NOMO-1 treated with DMSO at 0.1 percent for 48 hours (cell line): Measurements from ENCODE around the gene CCL27.

ENCODE experiments used
- DNase-seq: peaks from one replicate; lab custom pipeline; 2025; ENCODE audit not compliant: unreplicated experiment; lab: John Stamatoyannopoulos, UW

CCL27 gene

GRCh38 chr9:34684816-34685215 lies 22.4 kb upstream of the CCL27 start:
- no peak for DNase-seq

DNA sequence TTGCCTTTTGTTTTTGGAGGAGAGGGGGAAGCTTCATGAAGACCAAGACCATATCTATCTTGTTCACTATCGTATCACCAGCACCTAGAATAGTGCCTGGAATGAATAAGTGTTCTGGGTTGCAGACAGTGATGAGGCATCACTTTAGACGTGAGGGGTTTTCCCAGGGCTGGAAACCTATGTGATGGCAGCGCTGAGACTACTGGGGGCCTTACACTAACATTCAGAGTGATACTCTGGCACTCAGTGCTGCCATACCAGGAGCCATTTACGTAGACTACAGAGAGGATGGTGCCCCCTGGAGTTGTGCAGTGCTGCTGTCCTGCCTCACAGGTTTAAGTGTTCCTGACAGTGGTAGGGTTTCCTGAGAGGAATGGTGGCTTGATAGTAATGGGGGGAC lies 21.7 kb upstream of the CCL27 start:
- DNase-seq: no peak

DNA sequence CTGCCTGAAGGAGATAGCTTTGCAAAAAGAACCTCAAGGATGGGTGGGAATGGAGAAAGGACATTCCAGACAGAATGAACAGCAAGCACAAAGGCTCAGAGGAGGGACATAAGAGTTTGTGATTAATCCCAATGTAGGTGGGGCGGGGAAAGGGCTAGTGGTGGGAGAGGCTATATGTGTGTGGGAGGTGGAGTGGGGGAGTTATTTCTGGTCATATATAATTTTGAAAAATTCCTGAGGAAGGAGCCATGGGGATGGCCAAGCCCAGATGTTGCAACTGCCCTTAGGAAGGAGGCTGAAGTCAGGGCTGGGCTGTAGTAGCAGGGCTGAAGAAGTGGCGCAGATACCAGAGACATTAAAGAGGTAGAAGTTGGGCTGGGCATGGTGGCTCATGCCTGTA lies 13.4 kb upstream of the CCL27 start:
- DNase-seq: no peak

DNA sequence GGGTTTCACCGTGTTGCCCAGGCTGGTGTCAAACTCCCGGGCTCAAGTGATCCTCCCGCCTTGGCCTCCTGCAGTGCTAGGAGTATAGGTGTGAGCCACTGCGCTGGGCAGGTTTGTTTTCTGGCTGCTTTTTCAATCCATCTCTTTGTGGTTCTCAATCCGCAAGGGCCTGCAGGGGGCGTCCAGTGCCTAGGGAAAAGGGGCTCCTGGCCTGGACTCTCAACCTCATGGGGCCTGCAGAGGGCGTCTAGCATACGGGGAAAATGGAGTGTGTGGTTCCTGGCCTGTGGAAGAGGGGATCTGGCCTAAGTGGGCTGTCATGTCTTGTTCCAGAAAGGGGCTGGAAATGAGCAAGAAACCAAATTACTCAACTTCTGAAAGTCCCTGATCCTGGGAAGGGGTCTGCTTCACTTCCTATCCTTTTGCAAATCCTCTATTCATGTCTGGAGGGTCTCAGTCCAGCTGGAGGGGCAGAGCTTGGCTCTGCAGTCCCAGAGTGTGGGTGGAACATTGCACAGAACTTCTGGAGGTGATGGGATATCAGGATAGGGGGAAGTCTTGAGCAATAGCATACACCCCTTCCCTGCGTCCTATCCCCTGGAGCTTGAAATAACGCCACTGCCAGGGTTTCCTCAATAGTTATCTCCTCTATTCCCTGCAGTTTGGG lies 12.7 kb upstream of the CCL27 start:
- DNase-seq: peak; percentile 50

GRCh38 chr9:34674440-34674839 lies 12.0 kb upstream of the CCL27 start:
- no peak for DNase-seq

- DNase-seq: no peak
Measured at GRCh38 chr9:34671307-34671706, 8.8 kb upstream of the CCL27 start.

DNA sequence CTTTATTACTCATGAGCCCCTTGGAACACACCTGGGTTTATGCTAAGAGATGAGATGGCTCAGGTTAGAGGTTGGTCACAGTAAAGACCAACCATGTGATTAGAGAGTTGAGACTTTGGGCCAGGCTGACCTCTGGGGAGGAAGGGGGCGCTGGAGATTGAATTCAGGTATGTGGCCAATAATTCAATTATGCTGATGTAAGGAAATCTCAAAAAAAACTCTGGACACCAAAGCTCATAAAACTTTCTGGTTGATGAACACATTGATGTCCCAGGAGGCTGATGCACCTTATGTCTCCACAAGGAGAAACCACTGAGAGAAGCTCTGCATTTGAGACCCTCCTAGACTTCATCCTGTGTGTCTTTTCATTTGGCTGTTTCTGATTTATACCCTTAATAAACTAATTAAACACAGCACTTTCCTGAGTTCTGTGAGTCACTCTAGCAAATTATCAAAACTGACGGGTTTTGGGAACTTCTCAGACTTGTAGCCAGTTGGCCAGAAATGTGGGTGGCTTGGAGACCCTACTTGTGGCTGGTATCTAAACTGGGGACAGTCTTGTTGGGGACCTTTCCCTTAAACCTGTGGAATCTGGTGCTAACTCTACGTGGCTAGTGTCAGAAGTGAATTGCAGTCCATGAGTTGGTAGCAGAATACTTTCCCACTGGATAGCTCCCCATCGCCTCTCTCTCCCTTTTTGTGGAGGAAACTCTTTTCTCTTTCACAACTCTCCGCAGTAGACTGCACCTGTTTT lies 7.5 kb upstream of the CCL27 start:
- DNase-seq: no peak

GRCh38 chr9:34665381-34666250 lies 3.2 kb upstream of the CCL27 start:
- peak; percentile 95 for DNase-seq

GRCh38 chr9:34665067-34665380 lies 2.6 kb upstream of the CCL27 start:
- no peak for DNase-seq

GRCh38 chr9:34664281-34665066 lies 2.0 kb upstream of the CCL27 start:
- peak; percentile 86 for DNase-seq

DNA sequence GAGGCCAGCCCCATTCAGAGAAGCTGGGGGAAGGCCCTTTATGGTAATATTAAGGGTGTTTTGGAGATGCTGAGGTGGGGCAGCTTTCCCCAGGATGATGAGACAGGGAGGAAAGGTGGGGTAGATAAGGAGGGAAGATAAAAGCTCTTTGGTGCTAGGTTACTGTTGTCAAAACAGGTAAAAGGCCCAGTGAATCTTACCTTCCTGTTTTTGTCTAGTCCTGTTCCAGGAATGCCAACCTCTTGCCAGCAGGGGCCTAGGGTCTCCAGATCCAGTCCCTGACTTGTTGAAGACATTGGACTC lies 797 bp upstream of the CCL27 start:
- DNase-seq: no peak

DNA sequence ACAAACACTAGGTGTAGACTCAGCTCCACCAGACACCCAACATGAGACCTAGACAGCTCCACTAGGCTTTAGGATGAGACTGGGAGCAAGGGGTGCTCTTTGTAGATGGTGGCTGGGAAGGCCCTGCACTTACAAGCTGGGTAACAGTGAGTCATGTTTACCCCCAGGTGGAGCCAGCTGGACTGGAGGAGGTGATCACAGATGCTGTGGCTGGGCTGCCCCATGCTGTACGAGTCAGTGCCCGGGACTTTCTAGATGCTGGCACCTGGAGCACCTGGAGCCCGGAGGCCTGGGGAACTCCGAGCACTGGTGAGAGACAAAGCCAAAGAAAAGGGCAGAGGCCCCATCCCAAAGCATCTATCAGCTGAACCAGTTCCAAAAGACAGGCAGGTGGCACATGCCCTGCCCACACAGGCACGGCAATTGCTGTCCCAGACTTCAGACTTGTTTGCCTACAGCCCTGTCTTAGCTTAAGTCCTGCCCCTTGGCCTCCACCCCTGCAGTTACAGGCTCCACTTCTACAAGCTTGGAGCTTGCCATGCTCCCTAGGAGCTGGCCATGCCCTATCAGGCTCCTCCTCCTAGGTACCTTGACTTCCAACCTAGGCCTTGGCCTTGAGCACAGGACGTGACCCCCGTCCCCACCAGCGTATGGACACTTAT lies 2.7 kb downstream of the CCL27 start:
- no peak for DNase-seq

- no peak for DNase-seq
Measured at GRCh38 chr9:34658461-34658860, 4.0 kb downstream of the CCL27 start.

DNA sequence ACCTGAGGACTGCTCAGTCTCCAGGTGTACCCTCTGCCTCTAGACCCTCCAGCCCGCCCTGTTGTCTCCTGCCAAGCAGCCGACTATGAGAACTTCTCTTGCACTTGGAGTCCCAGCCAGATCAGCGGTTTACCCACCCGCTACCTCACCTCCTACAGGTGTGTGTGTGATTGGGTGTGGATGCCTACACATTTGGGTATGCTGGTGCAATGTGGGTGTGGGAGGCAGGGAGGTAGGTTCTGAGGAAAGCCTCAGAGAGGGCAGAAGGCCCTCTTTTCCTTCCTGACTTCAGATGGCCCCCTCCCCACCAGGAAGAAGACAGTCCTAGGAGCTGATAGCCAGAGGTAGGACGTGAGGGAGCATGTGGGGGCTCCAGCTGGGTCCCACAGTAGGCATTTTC lies 5.5 kb downstream of the CCL27 start:
- no peak for DNase-seq

DNA sequence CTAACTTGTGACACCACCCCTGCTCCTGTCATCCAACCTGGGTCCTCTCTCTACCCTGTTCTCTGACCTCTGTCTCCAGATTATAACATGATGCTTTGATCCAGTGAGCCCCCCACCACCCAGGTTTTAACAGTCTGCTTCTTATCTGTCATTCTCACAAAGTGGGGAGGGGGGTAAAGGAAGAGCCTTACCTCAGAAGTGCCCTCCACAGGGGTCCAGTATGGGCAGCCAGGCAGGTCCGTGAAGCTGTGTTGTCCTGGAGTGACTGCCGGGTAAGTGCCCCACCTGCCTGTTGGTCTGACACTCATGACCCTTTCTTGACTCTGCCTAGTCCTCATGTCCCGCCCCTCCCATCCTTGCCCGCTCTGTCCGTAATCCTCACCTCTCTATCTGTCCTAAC lies 7.1 kb downstream of the CCL27 start:
- no peak for DNase-seq

- DNase-seq: no peak
Measured at GRCh38 chr9:34654323-34655051, 8.0 kb downstream of the CCL27 start.

- no peak for DNase-seq
Measured at GRCh38 chr9:34653151-34654072, 9.0 kb downstream of the CCL27 start.

DNA sequence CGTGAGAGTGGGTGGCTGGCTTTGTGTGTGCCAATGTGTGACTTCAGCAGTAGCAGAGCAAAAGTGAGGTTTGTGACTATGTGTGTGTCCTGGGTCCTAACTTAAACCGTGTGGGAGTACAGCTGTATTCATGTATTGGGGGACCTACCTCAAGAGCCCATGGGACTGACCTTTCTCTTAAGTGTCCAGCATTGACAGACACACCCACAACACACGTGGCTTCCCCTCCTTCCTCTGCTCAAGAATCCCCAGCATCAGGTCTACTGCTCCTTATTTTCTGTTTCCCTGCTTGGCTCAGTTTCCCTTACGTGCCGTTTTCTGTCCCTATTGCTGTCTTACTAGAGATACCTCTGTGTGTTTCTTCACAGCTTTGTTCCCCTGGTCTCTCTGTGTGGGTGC lies 9.9 kb downstream of the CCL27 start:
- DNase-seq: no peak
